Hepatocyte (in vitro differentiated cells): ENCODE results near the gene NT5C1B. TPM values are rescaled to one million over a fixed set of nuclear protein-coding genes. Genes with fewer than 3 reads are reported as not detected.

Experiments used
- DNase-seq: peaks from one replicate; pipeline ENCODE4 v3.0.0-alpha.2; 2016; ENCODE audit warnings: low spot score
- H2AFZ ChIP-seq: fragments of 200-600 bp; sonication (generic); 2 replicates; pipeline ENCODE4 v1.6.0; 2016; ENCODE audit warnings: antibody characterized with exemption, mild to moderate bottlenecking
- H3K27ac ChIP-seq: fragments of 200-600 bp; sonication (generic); 2 replicates; pipeline ENCODE4 v1.5.1; 2016; ENCODE audit warnings: mild to moderate bottlenecking
- H3K27me3 ChIP-seq: fragments of 200-600 bp; sonication (generic); 2 replicates; pipeline ENCODE4 v1.6.1; 2016
- H3K36me3 ChIP-seq: fragments of 200-600 bp; sonication (generic); replicated peaks from 2 replicates; pipeline ENCODE4 v1.5.1; 2016; ENCODE audit warnings: low read depth; ENCODE audit not compliant: insufficient read depth
- H3K4me1 ChIP-seq: fragments of 200-600 bp; sonication (generic); 2 replicates; pipeline ENCODE4 v1.5.1; 2016; ENCODE audit warnings: mild to moderate bottlenecking, moderate library complexity; ENCODE audit not compliant: insufficient read depth
- H3K4me2 ChIP-seq: fragments of 200-600 bp; sonication (generic); 2 replicates; pipeline ENCODE4 v1.6.0; 2016
- H3K4me3 ChIP-seq: fragments of 200-600 bp; sonication (generic); 2 replicates; pipeline ENCODE4 v1.5.1; 2016; ENCODE audit warnings: mild to moderate bottlenecking
- H3K79me2 ChIP-seq: fragments of 200-600 bp; sonication (generic); 2 replicates; pipeline ENCODE4 v1.6.0; 2017; ENCODE audit warnings: mild to moderate bottlenecking
- H3K9me2 ChIP-seq: fragments of 200-600 bp; sonication (generic); replicated peaks from 2 replicates; pipeline ENCODE4 v1.6.0; 2017; ENCODE audit warnings: mild to moderate bottlenecking; ENCODE audit not compliant: insufficient read depth
- H3K9me3 ChIP-seq: fragments of 200-600 bp; sonication (generic); 2 replicates; pipeline ENCODE4 v1.5.1; 2016; ENCODE audit warnings: low read depth, mild to moderate bottlenecking
- H4K20me1 ChIP-seq: fragments of 200-600 bp; sonication (generic); 2 replicates; pipeline ENCODE4 v1.6.0; 2016; ENCODE audit warnings: mild to moderate bottlenecking; ENCODE audit not compliant: insufficient read depth, poor library complexity, severe bottlenecking
- EZH2 ChIP-seq: fragments of 200-600 bp; sonication (generic); IDR thresholded peaks from 2 replicates; pipeline ENCODE4 v1.6.1; 2016; ENCODE audit warnings: antibody characterized with exemption, mild to moderate bottlenecking, borderline replicate concordance
- EZH2phosphoT487 ChIP-seq: fragments of 200-600 bp; sonication (generic); IDR thresholded peaks from one replicate; pipeline ENCODE4 v1.6.1; 2018; ENCODE audit warnings: antibody characterized with exemption, mild to moderate bottlenecking, low read depth, moderate library complexity; ENCODE audit not compliant: unreplicated experiment, severe bottlenecking
- WGBS: methylation state at CpG from one replicate; pipeline ENCODE4 v1.1.6; 2016; ENCODE audit warnings: low lambda C conversion rate; ENCODE audit errors: missing lambda C conversion rate; 5-methylcytosine and 5-hydroxymethylcytosine counted together
- polyA plus RNA-seq: library from polyadenylated mRNA; unstranded; fragments of >200 nt; fragmentation: Nextera tagmentation; extraction: Ambion mirVana; gene quantifications from 2 replicates; pipeline ENCODE4 v1.2.1, GENCODE V29; 2016
- total RNA-seq: library from RNA; depleted of rRNA; stranded (reverse); fragments of >200 nt; gene quantifications from 2 replicates; pipeline ENCODE4 v1.2.3, GENCODE V29; 2014
- TF ChIP-seq, protein P1 (sequence below): fragments of 200-600 bp; sonication (generic); IDR thresholded peaks from 2 replicates; pipeline ENCODE4 v1.5.1; 2016; ENCODE audit warnings: antibody characterized with exemption, mild to moderate bottlenecking; ENCODE audit not compliant: poor library complexity

The NT5C1B gene
- total and polyA plus RNA-seq, 2 experiments from 2014 or later = 0.22 TPM; not detected in 1

DNA sequence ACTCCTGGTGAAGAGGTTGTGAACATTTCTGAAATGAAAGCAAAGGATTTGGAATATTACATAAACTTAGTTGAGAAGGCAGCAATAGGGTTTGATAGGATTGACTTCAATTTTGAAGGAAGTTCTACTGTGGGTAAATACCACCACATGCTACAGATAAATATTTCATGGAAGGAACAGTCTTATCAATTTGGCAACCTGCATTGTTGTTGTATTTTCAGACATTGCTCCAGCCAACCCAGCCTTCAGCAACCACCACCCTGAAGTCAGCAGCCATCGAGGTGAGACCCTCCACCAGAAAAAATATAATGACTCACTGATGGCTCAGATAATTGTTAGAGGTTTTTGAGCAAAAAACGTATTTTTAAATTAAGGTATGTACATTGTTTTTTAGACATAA lies 38.9 kb downstream of the NT5C1B start:
- TF ChIP-seq, protein P1, sequence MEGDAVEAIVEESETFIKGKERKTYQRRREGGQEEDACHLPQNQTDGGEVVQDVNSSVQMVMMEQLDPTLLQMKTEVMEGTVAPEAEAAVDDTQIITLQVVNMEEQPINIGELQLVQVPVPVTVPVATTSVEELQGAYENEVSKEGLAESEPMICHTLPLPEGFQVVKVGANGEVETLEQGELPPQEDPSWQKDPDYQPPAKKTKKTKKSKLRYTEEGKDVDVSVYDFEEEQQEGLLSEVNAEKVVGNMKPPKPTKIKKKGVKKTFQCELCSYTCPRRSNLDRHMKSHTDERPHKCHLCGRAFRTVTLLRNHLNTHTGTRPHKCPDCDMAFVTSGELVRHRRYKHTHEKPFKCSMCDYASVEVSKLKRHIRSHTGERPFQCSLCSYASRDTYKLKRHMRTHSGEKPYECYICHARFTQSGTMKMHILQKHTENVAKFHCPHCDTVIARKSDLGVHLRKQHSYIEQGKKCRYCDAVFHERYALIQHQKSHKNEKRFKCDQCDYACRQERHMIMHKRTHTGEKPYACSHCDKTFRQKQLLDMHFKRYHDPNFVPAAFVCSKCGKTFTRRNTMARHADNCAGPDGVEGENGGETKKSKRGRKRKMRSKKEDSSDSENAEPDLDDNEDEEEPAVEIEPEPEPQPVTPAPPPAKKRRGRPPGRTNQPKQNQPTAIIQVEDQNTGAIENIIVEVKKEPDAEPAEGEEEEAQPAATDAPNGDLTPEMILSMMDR = no peak
- TF ChIP-seq EZH2phosphoT487 = no peak
- TF ChIP-seq EZH2 = no peak
- Histone ChIP-seq H4K20me1 (no peaks in the 10 kb centered on the region), H3K4me2 (no peak overlapping the region), H3K4me3 (no peak overlapping the region), H3K79me2 (peaks cover 13% of the 10 kb centered on the region), H2AFZ (no peak overlapping the region), H3K4me1 (peaks cover 7% of the 10 kb centered on the region), H3K36me3 (no peaks in the 10 kb centered on the region), H3K27me3 (no peaks in the 10 kb centered on the region), H3K9me3 (no peaks in the 10 kb centered on the region), H3K27ac (no peak overlapping the region), H3K9me2 (no peaks in the 10 kb centered on the region)
- WGBS = 83% methylated on average over 2 of the region's 2 CpGs
- no peak for DNase-seq

DNA sequence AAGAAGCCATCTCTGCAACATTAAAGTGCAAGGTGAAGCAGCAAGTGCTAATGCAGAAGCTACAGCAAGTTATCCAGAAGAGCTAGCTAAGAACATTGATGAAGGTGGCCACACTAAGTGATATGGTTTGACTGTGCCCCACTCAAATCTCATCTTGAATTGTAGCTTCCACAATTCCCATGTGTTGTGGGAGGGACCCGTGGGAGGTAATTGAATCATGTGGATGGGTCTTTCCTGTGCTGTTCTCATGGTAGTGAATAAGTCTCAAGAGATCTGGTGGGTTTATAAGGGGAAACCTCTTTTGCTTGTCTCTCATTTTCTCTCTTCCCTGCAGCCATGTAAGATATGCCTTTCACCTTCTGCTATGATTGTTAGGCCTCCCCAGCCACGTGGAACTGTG lies 40.3 kb downstream of the NT5C1B start:
- Histone ChIP-seq H3K36me3 (no peaks in the 10 kb centered on the region), H3K9me3 (no peaks in the 10 kb centered on the region), H3K27me3 (no peaks in the 10 kb centered on the region), H3K27ac (no peak overlapping the region), H3K4me1 (peaks cover 7% of the 10 kb centered on the region), H2AFZ (no peak overlapping the region), H3K4me3 (no peak overlapping the region), H3K9me2 (no peaks in the 10 kb centered on the region), H4K20me1 (no peaks in the 10 kb centered on the region), H3K79me2 (peaks cover under 1% of the 10 kb centered on the region), H3K4me2 (no peak overlapping the region)
- TF ChIP-seq EZH2 (no peak), EZH2phosphoT487 (no peak)
- TF ChIP-seq, protein P1 = no peak
- 90% methylated on average over 2 of the region's 2 CpGs for WGBS
- no peak for DNase-seq

DNA sequence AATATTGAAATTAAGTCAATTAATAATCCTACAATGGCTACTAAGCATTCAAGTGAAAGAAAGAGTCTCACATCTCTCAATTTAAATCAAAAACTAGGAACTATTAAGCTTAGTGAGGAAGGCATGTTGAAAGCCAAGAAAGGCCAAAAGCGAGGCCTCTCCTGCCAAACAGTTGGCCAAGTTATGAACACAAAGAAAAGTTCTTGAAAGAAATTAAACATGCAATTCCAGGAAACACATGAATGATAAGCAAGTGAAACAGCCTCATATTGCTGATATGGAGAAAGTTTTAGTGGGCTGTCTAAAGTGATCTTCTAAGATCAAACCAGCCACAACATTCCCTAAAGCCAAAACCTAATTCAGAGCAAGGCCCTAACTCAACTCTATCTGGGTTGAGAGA lies 40.7 kb downstream of the NT5C1B start:
- no peak overlapping the region for H2AFZ ChIP-seq
- H3K27me3 ChIP-seq = no peaks in the 10 kb centered on the region
- no peaks in the 10 kb centered on the region for H4K20me1 ChIP-seq
- H3K27ac ChIP-seq = no peak overlapping the region
- H3K36me3 ChIP-seq = no peaks in the 10 kb centered on the region
- no peak for TF ChIP-seq EZH2phosphoT487
- TF ChIP-seq, protein P1 = no peak
- TF ChIP-seq EZH2 = no peak
- no peaks in the 10 kb centered on the region for H3K9me2 ChIP-seq
- no peaks in the 10 kb centered on the region for H3K9me3 ChIP-seq
- no peak overlapping the region for H3K4me3 ChIP-seq
- no peak overlapping the region for H3K4me2 ChIP-seq
- no peaks in the 10 kb centered on the region for H3K79me2 ChIP-seq
- peaks cover 7% of the 10 kb centered on the region for H3K4me1 ChIP-seq
- WGBS = 88% methylated on average over 1 of the region's 1 CpG
- no peak for DNase-seq

DNA sequence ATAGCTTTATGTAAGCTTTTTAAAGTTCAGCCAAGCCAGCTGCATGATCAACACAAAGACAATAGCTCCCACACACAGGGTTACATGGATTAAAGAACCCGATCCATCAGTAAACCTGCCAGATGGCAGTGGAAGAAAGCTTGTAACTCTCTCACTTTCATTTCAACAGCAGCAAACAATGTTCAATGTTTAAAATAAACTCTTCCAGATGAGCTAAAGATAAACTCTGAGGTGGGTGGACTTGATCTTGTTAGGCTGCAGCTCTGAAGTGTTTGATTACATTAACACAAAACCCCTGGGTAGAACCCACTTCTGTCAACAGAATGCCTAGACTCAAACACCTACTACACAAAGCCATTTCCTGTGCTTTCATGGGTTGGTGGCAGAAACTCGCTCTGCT lies 42.8 kb downstream of the NT5C1B start:
- H3K4me2 ChIP-seq = peak overlapping the region; percentile 3
- WGBS = 29% methylated on average over 2 of the region's 2 CpGs
- no peak overlapping the region for H3K27ac ChIP-seq
- no peaks in the 10 kb centered on the region for H3K79me2 ChIP-seq
- H3K36me3 ChIP-seq = no peaks in the 10 kb centered on the region
- H3K4me1 ChIP-seq = peaks cover 2% of the 10 kb centered on the region
- H3K27me3 ChIP-seq = no peaks in the 10 kb centered on the region
- no peaks in the 10 kb centered on the region for H3K9me3 ChIP-seq
- TF ChIP-seq EZH2phosphoT487 = no peak
- TF ChIP-seq, protein P1 = no peak
- no peak for TF ChIP-seq EZH2
- DNase-seq = no peak
- H4K20me1 ChIP-seq = no peaks in the 10 kb centered on the region
- H2AFZ ChIP-seq = peak overlapping the region; percentile 3
- no peak overlapping the region for H3K4me3 ChIP-seq
- no peaks in the 10 kb centered on the region for H3K9me2 ChIP-seq
